M059J (cell line): ENCODE data around the gene TMEM187. TPM values are rescaled to one million over a fixed set of nuclear protein-coding genes. Genes with fewer than 3 reads are reported as not detected.

Experiments
- DNase-seq: peaks from one replicate; pipeline ENCODE4 v3.0.0-alpha.2; 2012; ENCODE audit warnings: low read depth
- total RNA-seq: library from RNA; depleted of rRNA; stranded (reverse); fragments of >200 nt; shearing (Covaris generic); gene quantifications from 2 replicates; pipeline ENCODE4 v1.2.3, GENCODE V29; 2014

Gene TMEM187
- total RNA-seq, 1 experiment from 2014 or later = 10.3 TPM

- no peak for DNase-seq
These were observed 27.5 kb downstream of the TMEM187 start for GRCh38 chrX:154000051-154000450.

- peak; percentile 87 for DNase-seq
These were observed 29.7 kb downstream of the TMEM187 start for GRCh38 chrX:154002215-154002719.

GRCh38 chrX:154004315-154004714, 31.8 kb downstream of the TMEM187 start:
- no peak for DNase-seq

- no peak for DNase-seq
These were observed 34.4 kb downstream of the TMEM187 start for GRCh38 chrX:154006947-154007346.

GRCh38 chrX:154008521-154008920, 36.0 kb downstream of the TMEM187 start:
- DNase-seq = no peak

- peak; percentile 26 for DNase-seq
These were observed 38.0 kb downstream of the TMEM187 start for GRCh38 chrX:154010330-154011087.

- DNase-seq = no peak
These were observed 39.1 kb downstream of the TMEM187 start for GRCh38 chrX:154011376-154012335.

DNA sequence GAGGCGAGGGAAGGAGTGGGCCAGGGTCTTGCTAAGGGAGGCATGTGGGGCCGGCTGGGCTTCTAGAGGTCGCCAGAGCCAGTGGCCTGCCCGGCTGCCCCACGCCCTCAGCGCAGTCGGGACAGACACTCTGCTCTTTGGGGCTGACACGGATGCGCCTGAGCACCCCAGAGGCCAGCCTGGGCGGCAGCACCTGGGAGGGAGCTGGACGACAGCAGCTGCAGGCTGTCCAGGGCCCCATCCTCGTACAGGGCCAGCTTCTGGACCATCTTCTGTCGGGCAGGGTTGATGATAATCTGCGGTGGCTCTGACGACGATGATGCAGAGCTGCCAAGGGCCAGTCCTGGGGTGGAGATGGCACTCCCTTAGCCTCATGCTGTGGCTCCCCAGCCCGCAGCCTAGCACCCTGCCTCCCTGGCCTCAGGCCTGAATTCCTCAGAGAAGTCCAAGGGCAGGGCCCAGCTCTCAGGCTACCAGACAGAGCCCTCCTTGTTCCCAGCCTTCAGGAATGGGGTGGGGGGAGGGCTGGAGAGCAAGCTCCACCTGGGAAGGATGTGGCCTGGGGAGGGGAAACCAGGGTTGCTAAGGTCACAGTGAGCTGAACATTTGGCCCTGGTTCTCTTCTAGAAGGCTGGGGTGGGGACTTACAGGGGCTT, 39.9 kb downstream of the TMEM187 start:
- no peak for DNase-seq

DNA sequence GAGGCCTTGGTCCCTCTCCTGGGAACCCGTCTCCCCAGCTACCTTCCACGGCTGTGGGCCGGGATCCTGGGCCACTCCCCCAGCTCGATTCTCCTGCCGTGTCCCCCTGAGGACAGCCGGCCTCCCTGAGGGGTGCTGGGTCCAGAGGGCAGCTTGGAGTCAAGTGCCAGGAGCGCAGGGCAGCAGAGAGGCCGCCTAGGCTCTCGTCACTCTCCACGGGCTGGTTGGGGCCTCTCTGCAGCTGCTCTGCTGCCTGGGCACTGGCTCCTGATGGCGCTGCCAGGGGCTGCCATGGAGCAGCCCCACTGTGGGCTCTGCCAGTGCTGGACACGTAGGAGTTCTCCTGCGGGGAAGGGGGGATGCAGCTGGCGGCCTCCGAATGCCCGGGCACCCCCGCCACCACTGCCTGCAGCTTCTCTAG, 40.5 kb downstream of the TMEM187 start:
- DNase-seq = no peak

DNA sequence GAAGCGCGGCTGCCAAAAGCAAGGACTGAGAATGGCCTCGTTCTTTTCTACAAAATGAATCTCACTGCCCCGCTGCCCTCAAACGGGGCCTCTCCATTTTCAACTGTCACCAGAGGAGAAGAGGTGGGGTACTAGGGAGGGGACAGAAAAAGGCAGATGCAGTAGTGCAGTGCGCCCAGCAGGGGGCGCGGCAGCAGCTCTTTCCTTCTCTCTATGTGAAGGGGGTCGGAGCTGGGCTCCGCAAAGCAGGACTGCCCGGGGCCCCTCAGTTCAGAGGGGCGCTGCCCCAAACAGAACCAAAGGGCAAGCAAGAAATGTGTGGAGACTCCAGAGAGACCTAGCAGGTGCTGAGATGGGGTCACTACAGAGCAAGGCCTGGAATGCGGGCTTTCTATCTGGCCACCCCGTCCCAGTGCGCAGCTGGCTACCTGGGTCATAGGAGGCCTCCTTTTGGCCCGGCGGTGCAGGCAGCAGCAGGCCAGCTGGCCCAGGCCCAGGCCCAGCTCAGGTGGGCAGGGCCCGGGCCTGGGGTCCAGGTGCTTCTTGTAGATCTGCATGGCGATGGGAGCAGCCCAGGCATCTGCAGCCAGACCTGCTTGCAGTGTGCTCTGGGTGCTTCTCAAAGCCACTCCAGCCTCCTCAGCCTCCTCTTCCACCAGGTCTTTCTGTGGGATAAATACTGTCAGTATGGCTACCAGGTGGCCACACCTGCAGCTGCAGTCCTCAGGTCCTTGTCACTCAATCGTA, 41.2 kb downstream of the TMEM187 start:
- peak; percentile 26 for DNase-seq

GRCh38 chrX:154014429-154015380, 42.2 kb downstream of the TMEM187 start:
- DNase-seq = no peak

- no peak for DNase-seq
These were observed 43.2 kb downstream of the TMEM187 start for GRCh38 chrX:154015581-154016264.

DNA sequence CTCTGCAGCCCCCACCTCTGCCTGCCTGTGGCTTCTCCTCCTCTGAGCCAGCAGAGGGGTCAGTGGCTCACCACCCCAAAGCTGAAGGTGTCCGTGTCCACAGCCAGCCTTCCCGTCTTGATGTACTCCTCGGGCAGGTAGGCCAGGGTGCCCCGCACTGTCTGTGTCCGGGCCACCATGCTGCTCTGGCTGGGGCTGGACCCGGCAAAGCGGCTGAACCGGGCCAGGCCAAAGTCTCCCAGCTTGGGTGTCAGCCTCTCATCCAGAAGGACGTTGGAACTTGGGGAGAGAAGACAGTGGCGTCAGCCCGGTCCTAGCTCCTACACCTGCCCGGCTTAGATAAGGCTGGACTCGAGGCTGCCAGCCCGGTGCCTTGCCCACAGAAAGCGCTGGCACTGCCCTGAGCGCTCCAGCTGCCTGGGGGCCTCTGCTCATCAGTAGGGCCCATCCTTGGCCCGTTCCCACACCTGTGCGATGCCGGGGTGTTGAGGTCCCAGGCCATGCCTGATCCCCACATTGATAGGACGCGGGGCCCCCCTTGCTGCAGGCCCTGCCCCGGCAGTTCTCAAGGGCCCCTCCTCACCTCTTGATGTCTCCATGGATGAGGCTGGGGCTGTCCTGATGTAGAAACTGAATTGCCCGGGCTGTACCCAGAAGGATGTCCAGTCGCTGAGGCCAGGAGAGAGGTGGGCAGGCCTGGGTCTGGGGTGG, 44.0 kb downstream of the TMEM187 start:
- no peak for DNase-seq

DNA sequence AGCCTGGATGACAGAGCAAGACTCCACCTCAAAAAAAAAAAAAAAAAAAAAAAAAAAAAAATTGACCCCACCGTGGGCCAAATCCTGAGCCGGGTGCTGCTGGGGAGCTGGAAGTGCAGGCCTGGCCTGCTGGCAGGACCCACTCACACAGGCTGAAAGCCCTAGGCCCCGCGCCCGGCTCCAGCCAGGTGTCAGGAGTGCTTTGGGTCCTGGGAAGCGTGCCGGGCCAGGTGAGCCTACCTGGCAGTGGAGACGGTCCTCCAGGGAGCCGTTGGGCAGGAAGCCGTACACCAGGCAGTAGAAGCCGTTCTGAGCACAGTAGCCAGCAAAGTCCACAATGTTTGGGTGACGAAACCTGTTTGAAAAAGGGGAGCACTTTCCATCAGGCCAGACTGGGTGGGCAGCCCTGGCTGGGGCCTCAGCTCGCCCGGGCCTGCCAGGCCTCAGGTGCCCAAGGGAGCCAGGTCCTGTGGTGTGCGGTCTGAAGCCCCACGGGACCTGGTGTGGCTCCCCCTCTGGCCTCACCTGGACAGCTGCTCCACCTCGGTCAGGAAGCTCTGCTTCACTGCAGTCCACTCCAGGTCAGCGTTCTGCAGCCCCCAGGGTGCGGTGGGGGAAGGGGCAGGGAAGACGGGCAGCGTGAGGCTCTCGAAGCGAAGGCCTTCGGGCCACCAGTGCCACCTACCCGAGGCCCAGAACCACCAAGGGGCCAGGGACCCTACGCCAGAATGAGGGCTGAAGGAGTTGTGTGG, 45.4 kb downstream of the TMEM187 start:
- no peak for DNase-seq

- no peak for DNase-seq
These were observed 46.0 kb downstream of the TMEM187 start for GRCh38 chrX:154018518-154019060.

DNA sequence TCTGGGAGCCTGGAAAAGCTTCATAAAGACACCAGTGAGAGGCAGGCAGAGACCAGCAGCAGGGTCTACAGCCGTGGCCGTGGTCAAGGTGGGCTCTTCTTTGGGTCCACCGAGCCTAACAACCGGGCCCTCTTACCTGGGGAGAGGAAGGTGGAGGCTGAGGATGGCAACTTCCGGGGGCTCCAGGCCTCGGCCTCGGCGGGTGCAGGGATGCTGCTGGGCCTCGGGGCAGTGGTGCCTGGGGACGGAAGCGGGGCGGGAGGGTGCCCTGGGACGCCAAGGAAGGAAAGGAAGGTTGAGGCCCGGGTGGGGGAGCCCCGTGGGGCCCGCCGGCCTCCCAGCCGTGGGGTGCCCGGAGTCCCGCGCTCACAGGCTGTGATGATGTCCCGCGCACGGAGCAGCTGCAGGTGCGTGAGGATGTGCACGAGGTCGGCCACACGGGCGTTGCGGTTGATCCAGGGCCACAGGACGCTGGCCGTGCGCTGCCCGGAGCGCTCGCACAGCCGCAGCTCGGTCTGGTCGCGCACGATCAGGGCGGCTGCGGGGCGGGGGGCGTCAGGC, 46.6 kb downstream of the TMEM187 start:
- DNase-seq = no peak
